ENCODE measurements around the gene SULT1C4.

DNA sequence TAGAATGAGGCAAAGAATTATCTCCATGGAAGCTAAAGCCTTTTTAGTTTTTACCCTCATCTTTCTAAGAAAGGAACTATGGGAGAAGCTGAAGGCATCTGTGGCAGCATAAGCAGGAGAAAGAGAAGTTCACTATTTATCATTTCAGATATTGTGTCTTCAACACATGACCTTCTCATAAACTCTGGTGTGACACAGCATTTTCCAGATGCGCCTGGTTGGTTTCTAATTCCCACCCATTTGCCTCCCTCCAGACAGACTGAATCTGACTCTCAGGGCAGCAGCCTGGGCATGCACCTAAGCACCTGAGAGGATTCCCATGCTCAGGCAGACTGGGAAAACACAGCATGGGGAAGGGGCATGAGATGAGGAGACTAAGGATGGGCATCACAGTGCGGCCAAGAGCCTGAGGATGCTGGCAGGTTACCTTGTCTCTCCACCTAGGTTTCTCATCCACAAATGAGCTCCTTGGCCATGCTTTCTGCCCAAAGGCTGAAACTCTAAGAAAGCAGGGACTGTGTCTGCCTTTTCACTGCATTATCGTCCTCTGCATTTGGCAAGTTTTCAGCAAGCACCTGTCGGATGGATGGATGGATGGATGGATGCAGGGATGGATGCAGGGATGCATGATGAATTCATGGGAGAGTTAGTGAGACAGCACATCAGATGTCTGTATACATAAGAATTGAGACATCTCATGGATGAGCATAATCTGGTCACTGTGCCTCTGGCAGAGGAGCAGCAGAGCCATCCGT is 28.8 kb upstream of the SULT1C4 start:
- TF ChIP-seq POLR2A (IDR thresholded peaks at IDR 0.05; ENCODE audit: low read depth, low read length) (no peak), POLR2AphosphoS5 (IDR thresholded peaks at IDR 0.05; ENCODE audit: low read depth, low read length) (no peak)

Data from GM12892 (cell line).